Measurements from ENCODE around the gene ZFP2.

DNA sequence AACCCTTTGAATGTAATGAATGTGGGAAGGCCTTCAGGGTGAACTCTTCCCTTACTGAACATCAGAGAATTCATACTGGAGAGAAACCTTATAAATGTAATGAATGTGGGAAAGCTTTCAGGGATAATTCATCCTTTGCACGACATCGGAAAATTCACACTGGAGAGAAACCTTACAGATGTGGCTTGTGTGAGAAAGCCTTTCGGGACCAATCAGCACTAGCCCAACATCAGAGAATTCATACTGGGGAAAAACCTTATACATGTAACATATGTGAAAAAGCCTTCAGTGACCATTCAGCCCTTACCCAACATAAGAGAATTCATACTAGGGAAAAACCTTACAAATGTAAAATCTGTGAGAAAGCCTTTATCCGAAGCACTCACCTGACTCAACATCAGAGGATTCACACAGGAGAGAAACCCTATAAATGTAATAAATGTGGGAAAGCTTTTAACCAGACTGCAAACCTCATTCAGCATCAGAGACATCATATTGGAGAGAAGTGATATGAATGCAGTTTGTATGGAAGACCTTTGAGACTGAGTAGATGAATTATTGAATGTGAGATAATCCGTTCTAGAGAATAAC is 69.8 kb downstream of the ZFP2 start:
- TF ChIP-seq, protein P1, sequence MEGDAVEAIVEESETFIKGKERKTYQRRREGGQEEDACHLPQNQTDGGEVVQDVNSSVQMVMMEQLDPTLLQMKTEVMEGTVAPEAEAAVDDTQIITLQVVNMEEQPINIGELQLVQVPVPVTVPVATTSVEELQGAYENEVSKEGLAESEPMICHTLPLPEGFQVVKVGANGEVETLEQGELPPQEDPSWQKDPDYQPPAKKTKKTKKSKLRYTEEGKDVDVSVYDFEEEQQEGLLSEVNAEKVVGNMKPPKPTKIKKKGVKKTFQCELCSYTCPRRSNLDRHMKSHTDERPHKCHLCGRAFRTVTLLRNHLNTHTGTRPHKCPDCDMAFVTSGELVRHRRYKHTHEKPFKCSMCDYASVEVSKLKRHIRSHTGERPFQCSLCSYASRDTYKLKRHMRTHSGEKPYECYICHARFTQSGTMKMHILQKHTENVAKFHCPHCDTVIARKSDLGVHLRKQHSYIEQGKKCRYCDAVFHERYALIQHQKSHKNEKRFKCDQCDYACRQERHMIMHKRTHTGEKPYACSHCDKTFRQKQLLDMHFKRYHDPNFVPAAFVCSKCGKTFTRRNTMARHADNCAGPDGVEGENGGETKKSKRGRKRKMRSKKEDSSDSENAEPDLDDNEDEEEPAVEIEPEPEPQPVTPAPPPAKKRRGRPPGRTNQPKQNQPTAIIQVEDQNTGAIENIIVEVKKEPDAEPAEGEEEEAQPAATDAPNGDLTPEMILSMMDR (IDR thresholded peaks at IDR 0.05): no peak
- TF ChIP-seq HOXB13 (CRISPR knock-in tag; IDR thresholded peaks at IDR 0.05; ENCODE audit: low read depth): no peak
- no peak for TF ChIP-seq POLR2AphosphoS2 (conservative IDR thresholded peaks at IDR 0.05; ENCODE audit: low read length)
- no peak for TF ChIP-seq EP300 (IDR thresholded peaks at IDR 0.05)
- no peak for TF ChIP-seq NPAS2 (CRISPR knock-in tag; IDR thresholded peaks at IDR 0.05; ENCODE audit: borderline replicate concordance)
- TF ChIP-seq POLR2A (IDR thresholded peaks at IDR 0.05; ENCODE audit: low read length): no peak
- no peak for TF ChIP-seq SMC3 (IDR thresholded peaks at IDR 0.05)
- TF ChIP-seq, protein P2, sequence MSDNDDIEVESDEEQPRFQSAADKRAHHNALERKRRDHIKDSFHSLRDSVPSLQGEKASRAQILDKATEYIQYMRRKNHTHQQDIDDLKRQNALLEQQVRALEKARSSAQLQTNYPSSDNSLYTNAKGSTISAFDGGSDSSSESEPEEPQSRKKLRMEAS (IDR thresholded peaks at IDR 0.05): no peak
- TF ChIP-seq MAZ (IDR thresholded peaks at IDR 0.05; ENCODE audit: borderline replicate concordance, low read depth, low read length): no peak
- TF ChIP-seq, protein P3, sequence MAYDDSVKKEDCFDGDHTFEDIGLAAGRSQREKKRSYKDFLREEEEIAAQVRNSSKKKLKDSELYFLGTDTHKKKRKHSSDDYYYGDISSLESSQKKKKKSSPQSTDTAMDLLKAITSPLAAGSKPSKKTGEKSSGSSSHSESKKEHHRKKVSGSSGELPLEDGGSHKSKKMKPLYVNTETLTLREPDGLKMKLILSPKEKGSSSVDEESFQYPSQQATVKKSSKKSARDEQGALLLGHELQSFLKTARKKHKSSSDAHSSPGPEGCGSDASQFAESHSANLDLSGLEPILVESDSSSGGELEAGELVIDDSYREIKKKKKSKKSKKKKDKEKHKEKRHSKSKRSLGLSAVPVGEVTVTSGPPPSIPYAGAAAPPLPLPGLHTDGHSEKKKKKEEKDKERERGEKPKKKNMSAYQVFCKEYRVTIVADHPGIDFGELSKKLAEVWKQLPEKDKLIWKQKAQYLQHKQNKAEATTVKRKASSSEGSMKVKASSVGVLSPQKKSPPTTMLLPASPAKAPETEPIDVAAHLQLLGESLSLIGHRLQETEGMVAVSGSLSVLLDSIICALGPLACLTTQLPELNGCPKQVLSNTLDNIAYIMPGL (CRISPR knock-in tag; IDR thresholded peaks at IDR 0.05; ENCODE audit: borderline replicate concordance): no peak
- TF ChIP-seq RCOR1 (IDR thresholded peaks at IDR 0.05; ENCODE audit: low read depth, low read length): no peak
- no peak for TF ChIP-seq JUNB (IDR thresholded peaks at IDR 0.05)
- no peak for TF ChIP-seq BHLHE40 (IDR thresholded peaks at IDR 0.05; ENCODE audit: low read depth, low read length)

Data from A549 (cell line).